HG03571 (cell line): Measurements from ENCODE around the gene TMEM254.
"Not testable (repeated sequence)": the region's sequence is repeated elsewhere in the genome, so short reads cannot be mapped to it uniquely, and the experiment has no call there.

Source experiments
- ATAC-seq: cut with Tn5 transposase; IDR thresholded peaks from one replicate; pipeline ENCODE4 v1.9.1; 2021; ENCODE audit not compliant: unreplicated experiment

TMEM254 gene

DNA sequence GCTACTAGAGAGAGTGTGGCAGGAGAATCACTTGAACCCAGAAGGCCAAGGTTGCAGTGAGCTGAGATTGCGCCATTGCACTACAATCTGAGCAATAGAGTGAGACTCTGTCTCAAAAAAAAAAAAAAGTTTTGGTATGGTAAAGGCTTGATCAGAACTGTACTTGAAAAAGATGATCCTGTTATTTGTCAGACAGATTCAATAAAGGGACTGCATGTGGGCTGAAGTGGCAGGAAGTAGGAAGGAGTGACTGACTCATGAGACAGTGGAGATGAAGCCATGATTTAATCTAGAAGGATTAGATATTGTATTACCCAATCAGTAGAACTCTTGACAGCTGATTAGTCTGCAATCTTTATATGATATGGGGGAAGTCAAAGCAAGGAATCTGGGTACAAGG lies 2.7 kb upstream of the TMEM254 start:
- ATAC-seq, result no peak

DNA sequence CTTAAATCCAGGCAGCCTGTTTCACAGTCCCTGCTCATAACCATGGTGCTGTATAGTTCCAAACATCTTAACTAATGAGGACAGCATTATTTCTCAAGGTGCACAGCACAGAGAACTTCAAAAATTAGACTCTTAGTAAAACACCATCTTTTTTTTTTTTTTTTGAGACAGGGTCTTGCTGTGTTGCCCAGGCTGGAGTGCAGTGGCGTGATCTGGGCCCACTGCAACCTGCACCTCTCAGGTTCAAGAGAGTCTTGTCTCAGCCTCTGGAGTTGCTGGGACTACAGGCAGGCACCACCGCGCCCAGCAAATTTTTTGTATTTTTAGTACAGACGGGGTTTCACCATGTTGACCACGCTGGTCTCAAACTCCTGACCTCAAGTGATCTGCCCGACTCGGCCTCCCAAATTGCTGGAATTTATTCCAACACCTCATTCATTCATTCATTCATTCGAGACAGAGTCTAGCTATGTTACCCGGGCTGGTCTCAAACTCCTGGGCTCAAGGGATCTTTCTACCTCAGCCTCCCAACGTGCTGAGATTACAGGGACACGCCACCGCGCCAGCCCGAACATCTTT lies 507 bp upstream of the TMEM254 start:
- no peak for ATAC-seq

DNA sequence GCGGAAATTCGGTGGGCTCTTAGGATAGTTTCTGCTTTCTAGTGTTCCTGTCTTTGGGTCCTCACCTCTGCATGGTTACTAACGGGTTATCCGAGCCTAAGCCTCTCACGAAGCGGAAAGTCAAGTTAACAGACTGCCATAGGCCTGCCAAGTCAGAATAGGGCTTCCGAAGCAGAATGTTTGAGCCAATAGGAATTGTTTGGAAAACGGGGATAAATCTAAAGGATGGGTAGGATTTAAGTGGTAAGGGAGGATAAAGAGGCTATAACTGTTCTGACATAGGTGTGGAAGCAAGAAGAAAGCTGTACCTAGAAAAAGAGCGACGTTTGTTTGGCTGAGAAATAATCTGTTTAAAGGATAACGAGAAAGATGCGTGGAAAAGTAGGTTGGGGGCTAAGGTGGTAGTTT lies 851 bp downstream of the TMEM254 start:
- no peak for ATAC-seq

DNA sequence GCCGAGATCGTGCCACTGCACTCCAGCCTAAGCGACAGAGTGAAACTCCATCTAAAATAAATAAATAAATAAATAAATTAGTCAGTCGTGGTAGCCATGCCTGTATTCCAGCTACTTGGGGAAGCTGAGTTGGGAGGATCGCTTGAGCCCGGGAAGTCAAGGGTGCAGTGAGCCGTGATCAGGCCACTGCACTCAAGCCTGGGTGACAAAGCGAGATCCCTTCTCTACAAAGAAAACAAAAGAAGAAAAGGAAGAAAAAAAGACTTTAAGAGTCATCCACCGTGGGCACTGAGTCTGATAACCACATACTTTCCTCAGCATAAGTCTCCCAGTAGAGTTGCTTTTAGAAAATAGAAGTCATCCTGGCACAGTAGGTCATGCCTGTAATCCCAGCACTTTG lies 2.6 kb downstream of the TMEM254 start:
- no peak for ATAC-seq

DNA sequence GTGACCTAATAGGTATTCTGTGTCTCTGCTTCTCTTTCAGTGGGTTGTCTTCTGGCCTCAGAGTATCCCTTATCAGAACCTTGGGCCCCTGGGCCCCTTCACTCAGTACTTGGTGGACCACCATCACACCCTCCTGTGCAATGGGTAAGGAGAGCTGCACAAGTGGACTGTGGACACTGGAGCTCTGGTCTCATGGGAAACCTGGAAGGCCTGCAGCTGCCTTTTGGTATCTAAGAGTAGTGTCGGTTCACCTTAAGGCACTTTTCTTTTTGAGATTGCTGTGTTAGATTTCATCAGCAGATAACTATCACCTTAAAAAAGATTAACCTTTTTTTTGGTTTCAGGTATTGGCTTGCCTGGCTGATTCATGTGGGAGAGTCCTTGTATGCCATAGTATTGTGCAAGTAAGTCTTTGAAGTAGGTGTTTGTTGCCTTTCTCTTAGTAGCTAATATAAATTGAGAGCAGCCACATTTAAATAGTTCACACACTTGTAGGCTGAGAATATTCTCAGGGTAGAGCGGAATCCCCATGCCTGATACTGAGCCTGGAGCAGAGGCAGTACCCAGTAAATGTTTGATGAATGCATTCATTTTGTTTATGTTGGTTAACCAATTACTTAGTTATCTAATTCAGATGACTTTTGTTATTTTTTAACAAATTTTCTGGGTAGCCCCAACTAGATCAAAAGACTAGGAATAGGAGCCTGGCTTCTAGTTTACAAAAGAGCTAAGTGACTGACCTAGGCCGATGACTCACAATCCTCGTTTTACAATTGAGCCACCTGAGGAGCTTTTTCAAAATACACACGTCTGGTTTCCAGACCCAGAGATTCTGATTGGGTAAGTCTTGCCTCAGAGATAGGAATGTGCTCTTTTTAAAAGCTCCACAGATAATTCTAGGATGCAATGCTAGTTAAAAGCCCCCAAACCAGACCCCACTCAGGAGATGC lies 3.6 kb downstream of the TMEM254 start:
- no peak for ATAC-seq

DNA sequence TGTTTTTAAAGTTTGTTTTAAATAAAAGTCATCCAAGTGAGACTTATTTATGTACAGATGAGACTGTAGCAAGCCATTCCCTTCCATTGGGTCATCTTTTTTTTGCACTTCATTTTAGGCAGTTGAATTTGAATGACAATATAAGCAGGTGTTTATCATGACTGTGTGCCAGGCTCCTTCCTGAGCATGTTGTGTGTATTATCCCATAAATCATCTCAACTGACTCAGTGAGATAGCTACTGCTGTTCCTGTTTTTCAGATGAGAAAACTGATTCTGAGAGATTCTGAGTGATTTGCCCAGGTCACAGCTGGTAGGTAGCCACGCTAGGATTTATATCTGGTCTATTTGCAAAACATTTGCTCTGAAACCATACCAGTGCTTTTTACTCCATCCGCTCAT lies 11.7 kb downstream of the TMEM254 start:
- no peak for ATAC-seq

DNA sequence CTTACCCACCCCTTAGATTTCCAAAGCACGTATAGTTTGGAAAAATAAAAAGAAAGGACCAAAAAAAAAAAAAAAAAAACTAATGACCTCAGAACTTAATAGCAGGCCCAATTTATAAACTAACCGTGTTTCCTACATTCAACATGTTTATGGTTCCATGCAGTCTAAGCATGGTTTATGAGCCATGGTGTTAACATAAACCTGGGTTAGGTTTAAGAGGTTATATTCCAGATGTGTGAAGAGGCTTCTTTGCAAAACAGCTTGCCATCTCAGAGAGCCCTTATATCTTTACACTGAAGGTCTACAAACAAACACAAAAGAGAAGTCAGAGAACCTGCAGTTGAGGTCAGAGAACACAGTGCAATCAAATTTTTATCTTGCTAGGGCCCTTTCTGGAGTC lies 15.8 kb downstream of the TMEM254 start:
- no peak for ATAC-seq

DNA sequence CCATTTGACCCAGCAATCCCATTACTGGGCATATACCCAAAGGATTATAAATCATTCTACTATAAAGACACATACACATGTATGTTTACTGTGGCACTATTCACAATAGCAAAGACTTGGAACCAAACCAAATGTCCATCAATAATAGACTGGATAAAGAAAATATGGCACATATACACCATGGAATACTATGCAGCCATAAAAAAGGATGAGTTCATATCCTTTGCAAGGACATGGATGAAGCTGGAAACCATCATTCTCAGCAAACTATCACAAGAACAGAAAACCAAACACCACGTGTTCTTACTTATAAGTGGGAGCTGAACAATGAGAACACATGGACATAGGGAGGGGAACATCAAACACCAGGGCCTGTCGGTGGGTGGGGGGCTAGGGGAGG lies 19.8 kb downstream of the TMEM254 start:
- ATAC-seq, result not testable (repeated sequence)

DNA sequence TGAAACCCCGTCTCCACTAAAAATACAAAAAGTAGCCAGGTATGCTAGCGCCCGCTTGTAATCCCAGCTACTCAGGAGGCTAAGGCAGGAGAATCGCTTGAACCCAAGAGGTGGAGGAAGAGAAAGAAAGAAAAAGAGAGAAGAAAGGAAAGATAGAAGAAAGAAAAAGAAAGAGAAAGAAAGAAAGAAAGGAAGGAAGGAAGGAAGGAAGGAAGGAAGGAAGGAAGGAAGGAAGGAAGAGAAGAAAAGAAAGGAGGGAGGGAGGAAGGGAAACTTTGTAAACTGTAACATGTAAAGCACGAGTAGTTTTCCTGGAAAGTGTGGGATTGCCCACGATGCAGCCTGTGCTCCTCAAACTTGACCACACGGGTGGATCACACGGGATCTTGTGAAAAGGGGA lies 20.8 kb downstream of the TMEM254 start:
- not testable (repeated sequence) for ATAC-seq

DNA sequence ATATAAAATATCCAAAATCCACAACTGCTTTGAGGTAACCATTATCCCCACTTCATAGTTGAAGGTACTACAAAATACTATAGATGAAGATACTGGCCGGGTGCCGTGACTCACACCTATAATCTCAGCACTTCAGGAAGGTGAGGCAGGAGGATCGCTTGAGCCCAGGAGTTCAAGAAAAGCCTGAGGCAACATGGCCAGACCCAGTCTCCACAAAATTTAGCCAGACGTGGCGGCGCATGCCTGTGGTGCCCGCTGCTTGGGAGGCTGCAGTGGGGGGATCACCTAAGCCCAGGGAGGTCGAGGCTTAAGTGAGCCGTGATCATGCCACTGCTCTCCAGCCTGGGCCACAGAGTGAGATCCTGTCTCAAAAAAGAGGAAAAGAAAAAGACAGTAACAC lies 21.7 kb downstream of the TMEM254 start:
- no peak for ATAC-seq

DNA sequence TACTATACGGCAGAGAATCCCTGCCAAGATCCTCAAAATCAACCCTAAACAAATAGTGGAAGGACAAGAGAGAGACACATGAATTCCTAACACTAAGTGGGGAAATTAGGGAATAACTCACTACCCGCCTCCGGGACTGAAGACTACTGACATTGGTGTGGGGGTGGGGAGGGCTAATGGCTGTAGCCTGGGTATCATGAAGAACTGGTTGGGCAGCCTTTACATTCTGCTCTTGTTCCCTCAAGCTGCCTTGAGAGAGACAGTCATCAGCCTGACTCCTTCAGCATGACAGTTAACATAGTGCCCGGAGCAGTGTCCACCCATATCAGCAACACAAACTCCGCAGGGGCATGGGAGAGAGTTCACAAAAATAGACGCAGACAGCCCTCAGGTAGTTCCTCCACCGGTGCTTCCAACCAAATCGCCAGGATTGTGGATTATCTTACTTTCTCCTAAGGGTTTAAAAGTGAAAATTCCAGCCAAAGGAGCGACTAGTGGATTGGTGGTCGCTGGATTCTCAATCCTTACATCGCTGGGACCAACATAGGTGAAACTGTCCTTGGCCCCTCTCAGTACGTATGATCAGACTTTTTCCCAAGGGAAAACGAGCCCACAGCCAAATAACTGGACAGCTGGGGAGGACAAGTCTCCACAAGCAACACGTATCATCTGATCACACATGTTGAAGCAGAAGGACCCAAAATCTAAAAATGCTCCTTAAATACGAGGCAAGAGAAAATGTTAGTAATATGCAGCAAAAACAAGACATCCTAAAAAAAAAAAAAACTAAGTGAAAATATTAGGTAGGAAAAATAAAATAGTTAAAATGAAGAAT lies 22.6 kb downstream of the TMEM254 start:
- ATAC-seq, result no peak

DNA sequence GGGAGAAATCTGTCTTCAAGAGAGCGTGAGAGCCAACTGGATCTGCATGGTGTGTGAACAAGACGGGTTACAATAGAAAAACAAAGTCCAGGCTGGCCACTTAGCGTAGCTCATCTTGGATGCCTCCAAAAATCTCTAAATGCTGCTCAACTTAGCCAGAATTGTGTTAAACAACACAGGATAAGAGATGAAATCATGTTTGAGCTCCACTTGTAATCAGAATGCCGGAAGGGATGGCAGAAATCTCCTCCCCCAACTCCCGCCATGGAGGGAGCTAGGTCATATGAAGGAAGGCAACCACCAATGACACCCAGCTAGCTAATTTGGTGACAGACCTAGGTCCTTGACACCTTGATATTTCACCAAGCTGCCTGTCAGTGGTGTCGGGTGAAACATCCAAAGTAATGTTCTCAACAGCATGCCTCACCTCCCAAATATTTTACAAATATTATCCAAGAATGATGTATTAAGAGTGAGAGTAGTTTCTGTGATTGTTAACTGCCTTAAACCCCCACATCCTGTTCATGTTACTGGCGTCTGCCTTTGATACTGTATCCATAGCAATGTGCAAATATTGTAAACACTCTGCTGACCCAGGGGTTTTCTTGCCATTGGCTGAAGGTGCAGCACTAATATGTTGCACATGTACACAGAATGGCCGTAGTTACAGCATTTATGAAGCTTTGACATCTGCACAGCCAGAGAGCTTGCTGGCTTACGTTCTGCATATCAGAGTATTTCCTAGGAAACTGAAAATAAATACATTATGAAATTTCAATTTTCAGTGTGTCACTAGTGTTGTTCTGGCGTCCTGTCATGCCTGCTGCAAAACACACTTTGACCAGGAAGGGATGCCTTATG lies 25.8 kb downstream of the TMEM254 start:
- no peak for ATAC-seq

DNA sequence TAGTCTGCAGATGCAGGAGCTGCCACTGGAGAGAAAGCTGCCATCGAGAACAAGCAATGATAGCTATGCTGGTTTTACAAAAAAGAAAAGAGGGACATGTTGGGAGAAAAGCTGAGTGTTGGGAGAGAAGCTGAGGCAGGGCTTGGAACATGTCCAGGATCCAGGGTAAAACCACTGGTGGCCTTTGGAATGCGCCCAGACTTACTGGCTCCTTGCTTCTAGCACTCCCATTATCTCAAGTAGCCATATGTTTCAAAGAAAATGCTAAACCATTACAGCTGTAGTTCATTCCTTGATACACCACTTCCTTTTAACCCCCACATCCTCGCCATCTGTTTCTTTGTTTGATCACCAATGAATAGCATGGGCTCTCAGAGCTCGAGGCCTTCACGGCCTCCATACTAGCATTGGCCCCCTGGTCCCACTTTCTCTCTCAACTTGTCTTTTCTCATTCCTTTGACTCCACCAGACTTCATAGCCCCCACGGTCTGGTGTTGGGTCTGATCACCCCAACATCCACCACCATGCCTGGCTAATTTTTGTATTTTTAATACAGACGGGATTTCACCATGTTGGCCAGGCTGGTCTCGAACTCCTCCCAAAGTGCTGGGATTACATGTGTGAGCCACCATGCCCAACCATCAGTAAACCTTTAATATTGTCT lies 30.2 kb downstream of the TMEM254 start:
- ATAC-seq, result no peak

DNA sequence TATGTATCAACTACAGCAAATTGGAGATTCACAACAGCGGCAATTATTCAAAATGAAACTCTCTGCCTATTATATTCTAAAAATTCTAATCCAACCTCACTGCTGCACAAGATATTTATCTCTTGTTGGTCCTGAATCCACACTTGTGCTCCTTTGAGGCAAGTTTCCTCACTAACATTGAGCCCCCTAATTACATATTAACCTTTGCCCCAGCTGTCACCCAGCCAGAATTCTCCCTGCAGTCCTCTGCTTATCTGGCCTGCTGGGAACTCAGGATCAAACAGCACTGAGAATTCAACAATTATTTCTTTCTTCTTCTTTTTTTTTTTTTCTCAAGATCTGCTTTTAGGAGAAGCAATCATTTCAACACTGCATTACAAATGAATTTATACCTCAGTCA lies 32.5 kb downstream of the TMEM254 start:
- ATAC-seq, result no peak

DNA sequence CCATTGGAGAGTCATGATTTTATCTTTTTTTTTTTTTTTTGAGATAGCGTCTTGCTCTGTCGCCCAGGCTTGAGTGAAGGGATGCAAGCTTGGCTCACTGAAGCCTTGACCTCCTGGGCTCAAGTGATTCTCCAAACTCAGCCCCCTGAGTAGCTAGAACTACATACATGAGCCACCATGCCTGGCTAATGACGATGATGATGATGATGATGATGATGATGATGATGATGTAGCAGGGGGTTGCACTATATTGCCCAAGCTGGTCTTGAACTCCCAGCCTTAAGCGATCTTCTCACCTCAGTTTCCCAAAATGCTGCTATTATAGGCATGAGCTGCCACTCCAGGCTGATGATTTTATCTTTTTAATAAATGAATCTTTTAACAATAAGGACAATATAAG lies 40.2 kb downstream of the TMEM254 start:
- ATAC-seq, result no peak

DNA sequence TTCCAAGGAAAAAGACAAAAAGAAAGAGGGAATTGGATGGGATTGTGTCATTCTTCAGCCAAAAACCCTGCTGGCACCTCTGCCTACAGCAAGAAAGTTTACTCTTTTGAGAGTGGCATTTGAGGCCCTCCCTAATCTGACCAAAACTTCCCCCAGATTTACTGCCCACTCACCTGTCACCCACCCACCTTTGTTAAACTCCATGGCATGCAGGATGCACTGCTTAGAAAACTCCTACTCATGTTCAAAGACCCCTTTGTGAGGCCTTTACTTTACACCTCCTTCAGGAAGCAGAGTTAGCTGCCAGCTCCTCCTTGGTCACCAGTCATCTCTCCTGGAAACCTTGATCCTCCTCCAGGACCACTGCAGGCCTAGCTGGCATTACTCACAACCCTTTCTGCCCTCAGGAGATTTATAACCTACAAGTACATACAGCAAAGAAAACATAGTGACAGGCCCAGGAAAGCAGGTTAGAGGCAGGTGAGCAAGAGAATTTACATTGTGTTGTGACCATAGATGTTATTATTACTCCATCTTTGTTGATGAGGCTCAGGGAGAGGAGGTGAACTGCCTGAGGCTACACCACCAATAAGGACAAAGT lies 43.7 kb downstream of the TMEM254 start:
- no peak for ATAC-seq

DNA sequence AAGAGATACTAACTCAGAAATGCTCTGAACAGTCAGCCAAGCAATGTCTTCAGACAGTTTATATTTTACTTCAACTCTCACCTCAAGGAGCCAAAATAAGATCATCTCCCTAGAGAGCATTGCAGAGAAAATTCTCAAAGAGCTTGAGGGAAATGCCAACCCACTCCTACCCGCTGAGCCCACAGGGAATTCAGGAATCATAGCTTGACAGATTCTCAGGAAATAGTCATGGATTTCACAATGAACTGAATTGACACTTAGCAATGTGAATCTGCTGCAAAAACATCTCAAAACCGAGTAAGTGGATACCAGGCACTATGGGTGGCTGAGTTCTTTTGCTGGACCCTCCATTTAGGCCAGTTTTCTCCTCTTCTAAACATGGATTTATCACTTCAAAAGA lies 44.3 kb downstream of the TMEM254 start:
- no peak for ATAC-seq

DNA sequence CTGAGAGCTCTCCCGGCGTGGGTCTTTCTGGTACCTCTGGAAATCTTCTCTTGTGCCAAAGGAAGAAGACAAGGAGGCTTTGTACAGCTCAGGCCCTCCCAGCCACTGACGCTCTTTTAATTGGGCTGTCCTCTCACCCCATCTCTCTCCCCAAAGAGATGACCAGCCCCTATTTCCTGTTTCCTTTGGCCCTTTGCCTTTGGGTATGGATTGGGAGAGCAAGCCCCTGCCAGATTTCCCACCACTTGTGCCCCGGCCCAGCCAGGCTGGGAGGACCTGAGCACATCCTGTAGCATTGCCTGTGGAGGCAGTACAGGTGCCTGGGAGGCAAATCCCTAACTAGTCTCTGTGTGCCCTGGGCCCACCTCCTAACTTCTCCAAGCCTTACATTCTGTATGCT lies 48.4 kb downstream of the TMEM254 start:
- no peak for ATAC-seq

DNA sequence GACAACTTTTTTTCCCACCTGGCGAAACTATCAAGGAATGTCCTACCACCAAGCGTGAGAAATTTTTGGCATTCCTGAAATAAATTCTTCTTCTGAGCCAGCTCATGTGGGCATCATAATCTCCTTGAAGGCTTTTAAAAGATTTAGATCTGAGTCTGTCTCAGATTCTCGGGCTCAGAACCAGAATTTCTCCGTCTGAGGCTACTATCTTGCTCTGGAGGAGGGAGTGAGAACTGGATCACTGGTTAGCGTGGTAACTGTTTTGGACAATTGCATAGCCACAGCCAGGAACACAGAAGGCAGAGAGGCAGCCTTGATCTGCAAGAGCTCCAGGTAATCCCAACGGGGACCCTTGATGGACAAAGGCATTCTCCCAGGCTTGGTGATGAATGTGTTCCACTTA lies 53.0 kb downstream of the TMEM254 start:
- no peak for ATAC-seq
